ENCODE results near the gene WDFY1.
A peak's percentile ranks its signal among the peaks of the same experiment; 100 is the strongest.
"Not testable (repeated sequence)": the region's sequence is repeated elsewhere in the genome, so short reads cannot be mapped to it uniquely, and the experiment has no call there.

Gene WDFY1

DNA sequence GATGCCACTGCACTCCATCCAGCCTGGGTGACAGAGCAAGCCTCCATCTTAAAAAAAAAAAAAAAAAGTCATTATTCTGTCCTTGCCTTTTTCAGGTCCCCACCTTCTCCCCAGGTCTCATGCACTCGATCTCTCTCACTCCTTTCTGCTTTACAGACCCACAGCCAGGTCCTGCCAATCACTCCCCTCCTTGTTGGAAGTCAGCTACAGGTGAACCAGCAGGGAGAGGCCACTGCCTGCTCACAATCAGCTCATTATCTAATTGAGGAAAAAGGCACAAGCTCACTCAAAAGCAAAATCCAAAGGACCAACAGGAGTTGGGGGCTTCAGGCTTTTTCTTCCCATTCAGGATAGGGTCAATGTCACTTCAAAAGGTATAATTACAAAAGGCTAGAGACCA lies 2.0 kb downstream of the WDFY1 start:
- TF ChIP-seq, protein P1, sequence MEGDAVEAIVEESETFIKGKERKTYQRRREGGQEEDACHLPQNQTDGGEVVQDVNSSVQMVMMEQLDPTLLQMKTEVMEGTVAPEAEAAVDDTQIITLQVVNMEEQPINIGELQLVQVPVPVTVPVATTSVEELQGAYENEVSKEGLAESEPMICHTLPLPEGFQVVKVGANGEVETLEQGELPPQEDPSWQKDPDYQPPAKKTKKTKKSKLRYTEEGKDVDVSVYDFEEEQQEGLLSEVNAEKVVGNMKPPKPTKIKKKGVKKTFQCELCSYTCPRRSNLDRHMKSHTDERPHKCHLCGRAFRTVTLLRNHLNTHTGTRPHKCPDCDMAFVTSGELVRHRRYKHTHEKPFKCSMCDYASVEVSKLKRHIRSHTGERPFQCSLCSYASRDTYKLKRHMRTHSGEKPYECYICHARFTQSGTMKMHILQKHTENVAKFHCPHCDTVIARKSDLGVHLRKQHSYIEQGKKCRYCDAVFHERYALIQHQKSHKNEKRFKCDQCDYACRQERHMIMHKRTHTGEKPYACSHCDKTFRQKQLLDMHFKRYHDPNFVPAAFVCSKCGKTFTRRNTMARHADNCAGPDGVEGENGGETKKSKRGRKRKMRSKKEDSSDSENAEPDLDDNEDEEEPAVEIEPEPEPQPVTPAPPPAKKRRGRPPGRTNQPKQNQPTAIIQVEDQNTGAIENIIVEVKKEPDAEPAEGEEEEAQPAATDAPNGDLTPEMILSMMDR (IDR thresholded peaks at IDR 0.05; ENCODE audit: low read depth, low read length) = no peak

DNA sequence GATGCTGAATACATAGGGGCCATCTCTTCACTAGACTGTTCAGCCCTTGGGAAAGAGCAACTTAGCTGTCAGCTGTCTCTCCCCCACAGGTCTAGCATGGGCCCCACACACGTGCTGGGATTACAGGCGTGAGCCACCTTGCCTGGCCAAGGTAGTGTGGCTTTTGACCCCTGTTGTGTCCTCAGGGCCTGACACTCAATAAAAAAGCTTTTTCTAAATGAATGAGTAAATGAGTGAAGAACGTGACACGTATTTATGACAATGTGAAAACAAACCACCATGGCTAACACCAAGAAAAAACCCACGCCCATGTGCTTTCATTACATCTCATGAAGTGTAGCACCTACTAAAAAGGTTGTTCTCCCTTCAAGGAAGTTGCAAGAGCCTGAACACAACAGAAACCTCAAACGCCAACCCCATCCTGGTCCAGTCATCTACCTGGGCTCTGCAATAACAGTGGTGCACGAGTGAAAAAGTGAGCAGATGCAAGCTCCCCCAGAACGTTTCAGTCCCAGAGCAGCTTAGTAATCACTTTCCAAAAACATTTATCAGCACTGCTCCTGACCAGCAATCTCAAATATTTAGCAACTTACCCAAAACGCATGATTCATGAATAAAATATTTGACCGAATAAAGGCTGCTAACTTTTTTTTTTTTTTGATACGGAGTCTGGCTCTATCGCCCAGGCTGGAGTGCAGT lies 3.4 kb downstream of the WDFY1 start:
- peak; percentile 84 for DNase-seq (ENCODE audit: low read depth, low spot score)
- no peak overlapping the region for H3K4me3 ChIP-seq (ENCODE audit: low read depth, low read length)
- in situ Hi-C loops (cut with HindIII; ENCODE audit: low sequenced_read_pairs) = no loop called here
- TF ChIP-seq, protein P1 (IDR thresholded peaks at IDR 0.05; ENCODE audit: low read depth, low read length) = no peak

More for the DNA sequence above, 2.0 kb downstream of the WDFY1 start:
- H3K4me3 ChIP-seq (ENCODE audit: low read depth, low read length) = peak overlapping the region; percentile 93
- no peak for DNase-seq (ENCODE audit: low read depth, low spot score)
- in situ Hi-C loops (cut with HindIII; ENCODE audit: low sequenced_read_pairs) = no loop called here

DNA sequence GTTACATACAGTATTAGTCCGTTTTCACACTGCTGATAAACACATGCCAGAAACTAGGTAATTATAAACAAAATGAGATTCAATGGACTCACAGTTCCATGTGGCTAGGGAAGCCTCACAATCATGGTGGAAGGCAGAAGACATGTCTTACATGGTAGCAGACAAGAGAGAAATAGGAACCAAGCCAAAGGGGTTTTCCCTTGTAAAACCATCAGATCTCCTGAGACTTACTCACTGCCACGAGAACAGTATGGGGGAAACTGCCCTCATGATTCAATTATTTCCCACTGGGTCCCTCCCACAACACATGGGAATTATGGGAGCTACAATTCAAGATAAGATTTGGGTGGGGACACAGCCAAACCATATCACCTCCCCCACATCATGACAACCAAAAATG lies 5.7 kb downstream of the WDFY1 start:
- H3K4me3 ChIP-seq (ENCODE audit: low read depth, low read length); in situ Hi-C loops (cut with HindIII; ENCODE audit: low sequenced_read_pairs): not testable (repeated sequence)
- peak; percentile 23 for DNase-seq (ENCODE audit: low read depth, low spot score)

DNA sequence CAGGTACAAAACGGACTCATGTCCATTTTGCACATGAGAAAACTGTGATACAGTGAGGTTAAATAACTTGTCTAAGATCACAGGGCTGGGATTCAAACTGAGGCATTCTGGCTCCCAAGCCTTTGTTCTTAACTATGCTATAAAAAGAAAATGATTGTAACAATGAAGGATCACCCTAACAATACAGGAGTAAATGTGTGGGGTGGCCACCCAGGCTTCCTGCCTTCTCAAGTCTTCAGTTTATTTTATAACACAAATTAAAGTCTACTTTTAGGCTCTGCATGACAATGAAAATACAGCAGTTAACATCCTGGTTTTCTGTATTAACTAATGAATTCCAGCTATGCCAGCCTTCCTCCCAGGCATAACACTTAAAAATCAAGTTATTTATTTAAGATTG lies 7.6 kb downstream of the WDFY1 start:
- no peak overlapping the region for H3K4me3 ChIP-seq (ENCODE audit: low read depth, low read length)
- DNase-seq (ENCODE audit: low read depth, low spot score) = no peak
- TF ChIP-seq, protein P1 (IDR thresholded peaks at IDR 0.05; ENCODE audit: low read depth, low read length) = no peak
- in situ Hi-C loops (cut with HindIII; ENCODE audit: low sequenced_read_pairs) = no loop called here

DNA sequence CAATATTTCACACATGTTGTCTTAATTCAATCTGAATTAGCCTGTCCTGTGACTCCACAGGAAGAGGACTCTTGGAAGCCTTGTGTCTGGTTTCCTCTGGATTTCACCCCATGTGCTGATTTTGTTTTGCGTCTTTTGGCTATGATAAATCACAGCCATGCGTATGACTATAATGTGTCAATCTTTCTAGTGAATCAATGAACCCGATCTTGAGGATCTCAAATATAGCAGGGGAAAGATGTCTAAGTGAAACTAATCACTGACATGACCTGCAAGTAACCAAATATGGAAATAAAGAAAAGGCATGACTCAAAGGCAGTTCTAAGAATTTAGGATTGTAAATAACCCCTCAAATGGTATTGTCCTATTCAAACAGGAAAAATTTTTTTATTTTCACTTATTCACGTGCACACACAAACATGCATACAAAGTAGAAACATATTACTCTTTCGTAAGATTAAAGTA lies 8.2 kb downstream of the WDFY1 start:
- in situ Hi-C loops (cut with HindIII; ENCODE audit: low sequenced_read_pairs) = no loop called here
- DNase-seq (ENCODE audit: low read depth, low spot score) = peak; percentile 12
- TF ChIP-seq, protein P1 (IDR thresholded peaks at IDR 0.05; ENCODE audit: low read depth, low read length) = no peak
- H3K4me3 ChIP-seq (ENCODE audit: low read depth, low read length) = no peak overlapping the region

DNA sequence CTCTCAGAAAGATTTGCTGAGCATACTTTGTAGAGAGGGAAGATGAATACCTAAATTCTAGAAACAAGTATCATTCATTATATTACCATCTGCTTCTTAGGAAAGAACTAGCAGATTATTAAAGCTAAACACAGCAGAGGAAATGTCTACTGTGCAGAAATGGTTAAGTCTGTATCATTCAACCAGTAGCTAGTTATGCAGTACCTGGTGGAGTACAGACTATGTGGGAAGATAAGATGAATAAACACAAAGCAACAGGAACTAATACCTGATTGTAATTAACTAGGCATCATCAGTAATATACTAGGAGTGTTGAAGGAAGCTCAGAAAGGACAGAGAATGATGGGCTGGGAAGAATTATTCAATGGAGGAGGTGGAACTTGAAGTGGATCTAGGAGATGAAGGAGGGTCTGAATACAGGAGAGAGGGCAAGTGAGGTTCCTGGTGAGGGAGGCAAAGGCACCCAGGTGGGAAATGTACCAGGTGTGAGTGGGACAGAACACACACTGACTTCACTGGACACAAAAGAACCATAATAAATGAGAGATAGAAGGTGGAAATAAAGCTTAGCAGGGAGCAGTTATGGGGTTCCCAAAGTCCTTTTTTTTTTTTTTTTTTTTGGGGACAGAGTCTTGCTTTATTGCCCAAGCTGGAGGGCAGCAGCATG lies 9.5 kb downstream of the WDFY1 start:
- in situ Hi-C loops (cut with HindIII; ENCODE audit: low sequenced_read_pairs) = no loop called here
- DNase-seq (ENCODE audit: low read depth, low spot score) = no peak
- TF ChIP-seq, protein P1 (IDR thresholded peaks at IDR 0.05; ENCODE audit: low read depth, low read length) = no peak
- no peak overlapping the region for H3K4me3 ChIP-seq (ENCODE audit: low read depth, low read length)

DNA sequence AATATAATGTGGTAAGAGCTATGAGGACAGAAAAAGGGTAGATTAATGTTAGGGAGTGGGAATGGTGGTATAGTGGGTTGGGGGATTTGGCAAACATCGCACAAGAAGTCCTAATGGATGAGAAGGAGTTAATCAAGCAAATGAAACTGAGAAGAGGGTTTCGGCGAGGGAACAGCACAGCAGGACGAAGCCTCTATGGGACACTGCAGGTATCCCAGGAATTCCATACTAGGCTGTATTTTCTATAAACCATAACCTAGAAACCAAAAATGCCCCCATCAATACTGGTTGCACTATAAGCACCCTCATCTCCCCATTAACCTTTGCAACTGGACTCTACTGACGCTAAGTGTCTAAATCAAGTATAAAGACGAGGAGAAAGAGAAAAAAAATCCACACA lies 10.3 kb downstream of the WDFY1 start:
- in situ Hi-C loops (cut with HindIII; ENCODE audit: low sequenced_read_pairs) = no loop called here
- no peak overlapping the region for H3K4me3 ChIP-seq (ENCODE audit: low read depth, low read length)
- DNase-seq (ENCODE audit: low read depth, low spot score) = no peak
- TF ChIP-seq, protein P1 (IDR thresholded peaks at IDR 0.05; ENCODE audit: low read depth, low read length) = no peak

All from astrocyte of the spinal cord (primary cell).